K562 (cell line): ENCODE data around the gene OR2F2. TPM values are rescaled to one million over a fixed set of nuclear protein-coding genes. Genes with fewer than 3 reads are reported as not detected.

Source experiments
- ATAC-seq: fragments of 200-7000 bp; cut with Tn5 transposase; 3 replicates; pipeline ENCODE4 v1.9.1; 2020; ENCODE audit warnings: moderate library complexity
- BruUV-seq: library from RNA; stranded (reverse); fragments of 400-500 nt; replicated peaks from 2 replicates; lab custom pipeline; 2021; lab: Mats Ljungman, UMichigan
- CTCF ChIA-PET: fragments of 300-600 bp; formaldehyde crosslinking; extraction: SDS; loops from one replicate; lab custom pipeline; 2021; ENCODE audit warnings: low intra/inter-chr PET ratio; lab: Yijun Ruan, JAX
- POLR2A ChIA-PET: fragments of 300-600, 350-650 bp; sonication (Branson Sonifier 250); formaldehyde crosslinking; extraction: SDS; loops from one replicate; lab custom pipeline; 2021; ENCODE audit warnings: antibody characterized with exemption, inconsistent platforms; lab: Yijun Ruan, JAX
- DNase-seq, 4 experiments: peaks; one replicate each; pipeline versions ENCODE4 v3.0.0 to v3.0.0-alpha.2; 2011 to 2018; ENCODE audit warnings: low spot score in 3 of 4, mixed read lengths in 3 of 4; ENCODE audit errors: extremely low read depth in 1 of 4
- FAIRE-seq: peaks from 2 replicates; lab custom pipeline; 2011; peaks lifted over from hg19 to GRCh38; lab: Jason Lieb, UNC
- H2AFZ ChIP-seq: 2 replicates; pipeline ENCODE4 v1.6.0; 2011; ENCODE audit warnings: low read depth, low read length, control low read depth, inconsistent platforms
- H3K27ac ChIP-seq: fragments of 200-600 bp; 3 replicates; pipeline ENCODE4 v1.8.0; 2011; ENCODE audit warnings: low read depth, mild to moderate bottlenecking, control low read depth, inconsistent platforms, low read length, moderate library complexity, mixed read lengths; ENCODE audit errors: extremely low read depth
- H3K27me3 ChIP-seq, 2 experiments: fragments of 300-600 bp in 1 of 2; 2 replicates in 1 of 2; 3 replicates in 1 of 2; pipeline versions ENCODE4 v1.6.0 to v1.8.0; 2011; ENCODE audit warnings: inconsistent platforms in 2 of 2, low read length in 2 of 2, mild to moderate bottlenecking in 1 of 2, mixed read lengths in 1 of 2, moderate library complexity in 1 of 2; ENCODE audit not compliant: control insufficient read depth in 2 of 2, insufficient read depth in 2 of 2
- H3K36me3 ChIP-seq: fragments of 300-600 bp; 3 replicates; pipeline ENCODE4 v1.8.0; 2011; ENCODE audit warnings: mild to moderate bottlenecking, low read length, inconsistent platforms; ENCODE audit not compliant: control insufficient read depth, insufficient read depth
- H3K4me1 ChIP-seq, 2 experiments: fragments of 200-600 bp in 1 of 2; replicated peaks in 1 of 2; 2 replicates in 1 of 2; 3 replicates in 1 of 2; pipeline versions ENCODE4 v1.5.1 to v1.8.0; 2011; ENCODE audit warnings: inconsistent platforms in 2 of 2, low read length in 2 of 2, mild to moderate bottlenecking in 1 of 2, mixed read lengths in 1 of 2, moderate library complexity in 1 of 2; ENCODE audit not compliant: control insufficient read depth in 2 of 2, insufficient read depth in 2 of 2
- H3K4me2 ChIP-seq: 2 replicates; pipeline ENCODE4 v1.6.1; 2011; ENCODE audit warnings: low read length, control low read depth, inconsistent platforms, mixed read lengths; ENCODE audit not compliant: insufficient read depth
- H3K4me3 ChIP-seq: fragments of 200-600 bp; sonication (generic), shearing (Covaris generic); 2 replicates; pipeline ENCODE4 v1.5.1; 2016; ENCODE audit warnings: control low read depth, inconsistent platforms
- H3K79me2 ChIP-seq: fragments of 200-600 bp; 3 replicates; pipeline ENCODE4 v1.8.0; 2011; ENCODE audit warnings: low read length, inconsistent platforms; ENCODE audit not compliant: control insufficient read depth, insufficient read depth
- H3K9ac ChIP-seq, 2 experiments: 2 replicates each; pipeline versions ENCODE4 v1.6.0 to v1.6.1; 2011; ENCODE audit warnings: low read depth in 2 of 2, low read length in 2 of 2, control low read depth in 1 of 2, inconsistent platforms in 1 of 2, mild to moderate bottlenecking in 1 of 2, mixed read lengths in 1 of 2; ENCODE audit not compliant: insufficient read depth in 1 of 2
- H3K9me1 ChIP-seq: one replicate; pipeline ENCODE4 v1.6.0; 2011; ENCODE audit warnings: inconsistent platforms, mild to moderate bottlenecking, low read length, moderate library complexity; ENCODE audit not compliant: control insufficient read depth, insufficient read depth
- H3K9me3 ChIP-seq: replicated peaks from 2 replicates; pipeline ENCODE4 v1.5.1; 2011; ENCODE audit warnings: low read depth, low read length, inconsistent platforms; ENCODE audit not compliant: control insufficient read depth, insufficient read depth
- H4K20me1 ChIP-seq: replicated peaks from 2 replicates; pipeline ENCODE4 v1.6.1; 2011; ENCODE audit warnings: low read length, inconsistent platforms, mixed read lengths; ENCODE audit not compliant: control insufficient read depth, insufficient read depth
- CBX8 ChIP-seq: fragments of 200-600 bp; sonication (generic); IDR thresholded peaks from 2 replicates; pipeline ENCODE4 v1.6.1; 2012; ENCODE audit warnings: borderline replicate concordance, mixed run types, low read depth, mild to moderate bottlenecking, moderate library complexity, mixed read lengths, low read length, control low read depth, inconsistent platforms; ENCODE audit not compliant: poor library complexity, severe bottlenecking; ENCODE audit errors: extremely low read depth
- EP300 ChIP-seq: IDR thresholded peaks from 2 replicates; pipeline ENCODE4 v1.6.1; 2012; ENCODE audit warnings: low read length, improper control_type of control experiment
- FOSL1 ChIP-seq: fragments of 200-800 bp; sonication (Bioruptor generic); conservative IDR thresholded peaks from 2 replicates; pipeline ENCODE4 v1.6.1; 2016; ENCODE audit warnings: missing genetic modification characterization, missing compliant biosample characterization
- GTF2B ChIP-seq: IDR thresholded peaks from 2 replicates; pipeline ENCODE4 v1.6.1; 2011; ENCODE audit not compliant: insufficient read length; ENCODE audit errors: extremely low read depth
- HNRNPL ChIP-seq: fragments of 200-400 bp; formaldehyde crosslinking; IDR thresholded peaks from 2 replicates; pipeline ENCODE4 v1.6.1; 2017; ENCODE audit warnings: low read depth, mild to moderate bottlenecking, low read length
- MCM7 ChIP-seq, 2 experiments: fragments of 450-650 bp; IDR thresholded peaks; 2 replicates each; pipeline ENCODE4 v1.6.1; 2016 to 2018
- MTA2 ChIP-seq: fragments of 450-650 bp; IDR thresholded peaks from 2 replicates; pipeline ENCODE4 v1.6.1; 2016; ENCODE audit warnings: low read depth
- POLR2A ChIP-seq: fragments of 450-650 bp; conservative IDR thresholded peaks from 2 replicates; pipeline ENCODE4 v1.6.1; 2016
- RBM14 ChIP-seq: fragments of 200-400 bp; formaldehyde crosslinking; IDR thresholded peaks from 2 replicates; pipeline ENCODE4 v1.6.1; 2018; ENCODE audit warnings: low read depth, mild to moderate bottlenecking, low read length, moderate library complexity, borderline replicate concordance; ENCODE audit not compliant: insufficient read depth
- SAFB ChIP-seq: fragments of 200-400 bp; formaldehyde crosslinking; IDR thresholded peaks from 2 replicates; pipeline ENCODE4 v1.6.1; 2017; ENCODE audit warnings: low read depth, low read length, borderline replicate concordance
- SRSF9 ChIP-seq: fragments of 200-400 bp; formaldehyde crosslinking; IDR thresholded peaks from 2 replicates; pipeline ENCODE4 v1.6.1; 2017; ENCODE audit warnings: low read depth, low read length, borderline replicate concordance
- VEZF1 ChIP-seq: fragments of 200-800 bp; sonication (Bioruptor generic); IDR thresholded peaks from 2 replicates; pipeline ENCODE4 v1.6.1; 2017; ENCODE audit warnings: missing genetic modification characterization, missing compliant biosample characterization
- ZNF212 ChIP-seq: fragments of 450-650 bp; formaldehyde crosslinking; IDR thresholded peaks from 2 replicates; pipeline ENCODE4 v1.4.0; 2020; ENCODE audit warnings: mild to moderate bottlenecking
- ZNF431 ChIP-seq: sonication (generic); formaldehyde crosslinking; IDR thresholded peaks from 2 replicates; pipeline ENCODE4 v1.8.0; 2022; ENCODE audit warnings: mild to moderate bottlenecking, missing genetic modification reagents
- ZNF644 ChIP-seq: fragments of 200-800 bp; sonication (Bioruptor generic); IDR thresholded peaks from 2 replicates; pipeline ENCODE4 v1.6.1; 2016; ENCODE audit warnings: low read depth, missing genetic modification characterization, missing compliant biosample characterization
- WGBS: fragments of 100-300 bp; shearing (Covaris generic); methylation state at CpG from one replicate; pipeline ENCODE4 v1.1.6; 2016; ENCODE audit warnings: low coverage, mixed read lengths; ENCODE audit not compliant: insufficient coverage; ENCODE audit errors: missing lambda C conversion rate; 5-methylcytosine and 5-hydroxymethylcytosine counted together
- in situ Hi-C: fragments of 300-500 bp; cut with MboI; formaldehyde crosslinking; loops from 4 replicates; pipeline ENCODE4 v1.15.0; 2018; ENCODE audit warnings: inconsistent platforms, mixed read lengths
- intact Hi-C: fragments of 100-400 bp; cut with micrococcal nuclease; formaldehyde crosslinking; loops from 2 replicates; pipeline ENCODE4 v1.14.2; 2022
- polyA plus RNA-seq, 8 experiments: library from polyadenylated mRNA; depleted of rRNA in 4 of 8; stranded (reverse) in 5 of 8; unstranded in 3 of 8; fragments of >200 nt; fragmentation: Nextera tagmentation in 2 of 8; fragmentation: Illumina TruSeq in 1 of 8; extraction: Ambion mirVana in 2 of 8; extraction: Trizol in 1 of 8; gene quantifications; 2 replicates each; pipeline versions ENCODE4 v1.2.1 to v1.2.3, GENCODE V29; 2011 to 2014; ENCODE audit warnings: inconsistent platforms in 1 of 8, missing spikeins in 1 of 8
- total RNA-seq, 7 experiments: library from RNA; depleted of rRNA in 6 of 7; stranded (reverse); fragments of >200 nt in 6 of 7; fragmentation: Illumina TruSeq in 2 of 7; extraction: Trizol in 2 of 7; gene quantifications; 2 replicates each; pipeline versions ENCODE4 v1.2.1 to v1.2.3, GENCODE V29; 2011 to 2021; ENCODE audit warnings: low replicate concordance in 1 of 7
- TF ChIP-seq, protein P1 (sequence below), 2 experiments: fragments of 450-650 bp in 1 of 2; IDR thresholded peaks; 2 replicates each; pipeline ENCODE4 v1.6.1; 2011 to 2017; ENCODE audit warnings: low read depth in 2 of 2, antibody characterized with exemption in 1 of 2, borderline replicate concordance in 1 of 2, low read length in 1 of 2, mild to moderate bottlenecking in 1 of 2, mixed read lengths in 1 of 2; ENCODE audit not compliant: control insufficient read depth in 1 of 2

The OR2F2 gene
- total and polyA plus RNA-seq, 9 of the 15 experiments (the other 6 are each of a cell fraction or from before 2014, with no cell fraction given) = not detected

- Histone ChIP-seq H3K4me3 (no peak overlapping the region), H2AFZ (no peak overlapping the region), H3K27ac (no peak overlapping the region), H4K20me1 (no peaks in the 10 kb centered on the region), H3K79me2 (no peaks in the 10 kb centered on the region), H3K4me2 (no peak overlapping the region), H3K9me1 (no peaks in the 10 kb centered on the region), H3K4me1 (0 out of 5 replicates have a peak, but pooled peaks cover 0 to 2% of the 10 kb centered on the region in 2 experiments), H3K9ac (no peak overlapping the region), H3K36me3 (no peaks in the 10 kb centered on the region), H3K27me3 (no peaks in the 10 kb centered on the region; a peak in 2 of 5 replicates), H3K9me3 (no peaks in the 10 kb centered on the region)
- WGBS = 5% methylated on average over 3 of the region's 3 CpGs
- BruUV-seq = no TSS peak
- CTCF ChIA-PET = no interaction called here
- no peak for DNase-seq
- FAIRE-seq = no peak
- in situ Hi-C loops (no loop called here), intact Hi-C loops (no loop called here)
- ATAC-seq = no peak
- TF ChIP-seq CBX8 (no peak), FOSL1 (no peak), ZNF431 (CRISPR knock-in tag) (no peak), RBM14 (no peak), ZNF644 (tag) (no peak), VEZF1 (no peak), HNRNPL (no peak), MCM7 (IDR thresholded peaks at IDR 0.05) (no peak), GTF2B (no peak), POLR2A (no peak), SAFB (no peak), ZNF212 (CRISPR knock-in tag) (no peak), SRSF9 (no peak), MTA2 (no peak), EP300 (no peak)
- TF ChIP-seq, protein P1, sequence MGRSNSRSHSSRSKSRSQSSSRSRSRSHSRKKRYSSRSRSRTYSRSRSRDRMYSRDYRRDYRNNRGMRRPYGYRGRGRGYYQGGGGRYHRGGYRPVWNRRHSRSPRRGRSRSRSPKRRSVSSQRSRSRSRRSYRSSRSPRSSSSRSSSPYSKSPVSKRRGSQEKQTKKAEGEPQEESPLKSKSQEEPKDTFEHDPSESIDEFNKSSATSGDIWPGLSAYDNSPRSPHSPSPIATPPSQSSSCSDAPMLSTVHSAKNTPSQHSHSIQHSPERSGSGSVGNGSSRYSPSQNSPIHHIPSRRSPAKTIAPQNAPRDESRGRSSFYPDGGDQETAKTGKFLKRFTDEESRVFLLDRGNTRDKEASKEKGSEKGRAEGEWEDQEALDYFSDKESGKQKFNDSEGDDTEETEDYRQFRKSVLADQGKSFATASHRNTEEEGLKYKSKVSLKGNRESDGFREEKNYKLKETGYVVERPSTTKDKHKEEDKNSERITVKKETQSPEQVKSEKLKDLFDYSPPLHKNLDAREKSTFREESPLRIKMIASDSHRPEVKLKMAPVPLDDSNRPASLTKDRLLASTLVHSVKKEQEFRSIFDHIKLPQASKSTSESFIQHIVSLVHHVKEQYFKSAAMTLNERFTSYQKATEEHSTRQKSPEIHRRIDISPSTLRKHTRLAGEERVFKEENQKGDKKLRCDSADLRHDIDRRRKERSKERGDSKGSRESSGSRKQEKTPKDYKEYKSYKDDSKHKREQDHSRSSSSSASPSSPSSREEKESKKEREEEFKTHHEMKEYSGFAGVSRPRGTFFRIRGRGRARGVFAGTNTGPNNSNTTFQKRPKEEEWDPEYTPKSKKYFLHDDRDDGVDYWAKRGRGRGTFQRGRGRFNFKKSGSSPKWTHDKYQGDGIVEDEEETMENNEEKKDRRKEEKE (IDR thresholded peaks at IDR 0.05; ENCODE audit: borderline replicate concordance in 1 of 2, control insufficient read depth in 1 of 2, low read depth in 2 of 2, low read length in 1 of 2) = no peak
- POLR2A ChIA-PET = no interaction called here
Observed at GRCh38 chr7:143953421-143953820, 18.4 kb downstream of the OR2F2 start.
